Ovary (tissue), 9 donors: ENCODE measurements around the gene ADAM12. TPM values are rescaled to one million over a fixed set of nuclear protein-coding genes. Genes with fewer than 3 reads are reported as not detected.

Experiments
- DNase-seq, 5 donors: peaks; one replicate each; pipeline ENCODE4 v3.0.0-alpha.2; 2019 to 2020
- H3K27ac ChIP-seq, 2 donors: fragments of 200-600 bp; one replicate each; pipeline versions ENCODE4 v1.5.1 to v1.8.0; 2019 to 2022
- H3K27me3 ChIP-seq: fragments of 200-600 bp; one replicate; pipeline ENCODE4 v1.8.0; 2022
- H3K36me3 ChIP-seq: fragments of 200-600 bp; sonication (generic); one replicate; pipeline ENCODE4 v1.5.1; 2019
- H3K4me1 ChIP-seq: one replicate; pipeline ENCODE4 v1.8.1; 2013; ENCODE audit warnings: mild to moderate bottlenecking, moderate library complexity; ENCODE audit not compliant: insufficient read depth
- H3K4me3 ChIP-seq: fragments of 200-600 bp; sonication (generic); one replicate; pipeline ENCODE4 v1.5.1; 2017
- H3K9me3 ChIP-seq, 2 donors: fragments of 200-600 bp in 1 of 2; sonication (generic) in 1 of 2; one replicate each; pipeline versions ENCODE4 v1.5.1 to v1.8.1; 2013 to 2019; ENCODE audit warnings: mild to moderate bottlenecking in 1 of 2, moderate library complexity in 1 of 2
- EP300 ChIP-seq: sonication (generic); formaldehyde crosslinking; IDR thresholded peaks from one replicate; pipeline ENCODE4 v1.6.1; 2017; ENCODE audit warnings: antibody characterized with exemption
- POLR2A ChIP-seq: fragments of 450-650 bp; IDR thresholded peaks from one replicate; pipeline ENCODE4 v1.6.1; 2017; ENCODE audit warnings: antibody characterized with exemption, mild to moderate bottlenecking, moderate library complexity
- WGBS, 3 donors: extraction: QIAGEN DNeasy Blood & Tissue Kit in 1 of 3; methylation state at CpG; one replicate each; pipeline versions ENCODE4 v1.1.5 to v1.1.7; 2013 to 2017; 5-methylcytosine and 5-hydroxymethylcytosine counted together
- intact Hi-C, 4 donors: fragments of 100-400 bp; cut with DNase I; formaldehyde crosslinking; loops; one replicate each; pipeline versions ENCODE4 v1.11.0 to v1.15.1; 2022 to 2023
- polyA plus RNA-seq, 2 donors: library from polyadenylated mRNA; stranded (reverse); fragments of 200-250 nt in 1 of 2; fragments of 350-450 nt in 1 of 2; fragmentation: Illumina TruSeq in 1 of 2; extraction: RNeasy Lipid Tissue Mini Kit (QIAGEN cat#74804) in 1 of 2; gene quantifications; one replicate each; pipeline ENCODE4 v1.2.3, GENCODE V29; 2013 to 2014
- total RNA-seq, 7 donors: library from RNA; depleted of rRNA in 2 of 7; stranded (reverse); fragments of >200 nt in 2 of 7; fragmentation: NEBNext Ultra II Directional in 3 of 7; extraction: Animal tissue kit (Norgen Biotek cat#: 25700) in 3 of 7; gene quantifications; one replicate each; pipeline versions ENCODE4 v1.1.0 to v1.2.4, GENCODE V29; 2016 to 2023
- TF ChIP-seq, protein P1 (sequence below), 3 donors: fragments of 450-650 bp in 2 of 3; fragments of 200-600 bp in 1 of 3; IDR thresholded peaks; one replicate each; pipeline versions ENCODE4 v1.5.1 to v1.8.0; 2016 to 2022; ENCODE audit warnings: antibody characterized with exemption in 3 of 3, mild to moderate bottlenecking in 1 of 3
- donor health status: DM: no; HTN: no; CAD: no; lungs with moderate emphysema.
- donor health status: DM: no; HTN: no; CAD: no.
- donor health status: Bipolar disorder and iron deficiency.
- donor health status: DM: yes; HTN: yes; CAD: no.
- donor health status: DM: no; HTN: no; CAD: no.
- donor health status: DM: yes; HTN: yes; CAD: no.

ADAM12 gene
- total and polyA plus RNA-seq, 9 donors, result 1.8 to 27.2 (median 10.3) TPM

DNA sequence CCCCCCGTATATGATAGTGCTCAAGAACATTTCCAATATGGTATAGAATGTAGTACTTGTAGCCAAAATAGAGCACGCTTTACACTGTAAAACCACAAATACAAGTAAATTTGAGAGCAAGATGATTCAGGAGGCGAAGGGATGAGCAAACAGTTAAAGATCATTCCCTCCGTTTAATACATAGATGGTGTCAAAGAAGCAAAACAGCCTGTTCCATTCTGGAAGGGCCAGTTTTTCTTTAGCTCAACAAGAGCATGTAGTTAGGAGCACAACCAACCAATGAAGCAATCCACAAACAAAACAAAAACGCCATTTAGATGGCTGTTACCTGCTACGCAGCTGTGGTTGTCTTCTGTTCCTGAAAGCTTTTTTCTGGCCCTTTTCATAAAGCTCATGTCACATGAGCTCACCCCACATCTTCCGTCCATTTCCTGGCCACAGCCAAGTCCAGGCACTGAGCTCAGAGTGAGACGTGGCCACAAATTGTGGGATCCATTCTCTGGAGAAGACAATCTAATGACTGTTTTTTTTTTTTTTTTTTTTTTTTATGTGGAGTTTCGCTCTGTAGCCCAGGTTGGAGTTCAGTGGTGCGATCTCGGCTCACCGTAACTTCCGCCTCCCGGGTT, 306.3 kb downstream of the ADAM12 start:
- no peaks in the 10 kb centered on the region for H3K9me3 ChIP-seq
- DNase-seq, result no peak
- no peaks in the 10 kb centered on the region for H3K27me3 ChIP-seq
- H3K4me1 ChIP-seq, result peaks cover 10% of the 10 kb centered on the region
- H3K4me3 ChIP-seq, result no peak overlapping the region
- TF ChIP-seq POLR2A (no peak), EP300 (no peak)
- TF ChIP-seq, protein P1, sequence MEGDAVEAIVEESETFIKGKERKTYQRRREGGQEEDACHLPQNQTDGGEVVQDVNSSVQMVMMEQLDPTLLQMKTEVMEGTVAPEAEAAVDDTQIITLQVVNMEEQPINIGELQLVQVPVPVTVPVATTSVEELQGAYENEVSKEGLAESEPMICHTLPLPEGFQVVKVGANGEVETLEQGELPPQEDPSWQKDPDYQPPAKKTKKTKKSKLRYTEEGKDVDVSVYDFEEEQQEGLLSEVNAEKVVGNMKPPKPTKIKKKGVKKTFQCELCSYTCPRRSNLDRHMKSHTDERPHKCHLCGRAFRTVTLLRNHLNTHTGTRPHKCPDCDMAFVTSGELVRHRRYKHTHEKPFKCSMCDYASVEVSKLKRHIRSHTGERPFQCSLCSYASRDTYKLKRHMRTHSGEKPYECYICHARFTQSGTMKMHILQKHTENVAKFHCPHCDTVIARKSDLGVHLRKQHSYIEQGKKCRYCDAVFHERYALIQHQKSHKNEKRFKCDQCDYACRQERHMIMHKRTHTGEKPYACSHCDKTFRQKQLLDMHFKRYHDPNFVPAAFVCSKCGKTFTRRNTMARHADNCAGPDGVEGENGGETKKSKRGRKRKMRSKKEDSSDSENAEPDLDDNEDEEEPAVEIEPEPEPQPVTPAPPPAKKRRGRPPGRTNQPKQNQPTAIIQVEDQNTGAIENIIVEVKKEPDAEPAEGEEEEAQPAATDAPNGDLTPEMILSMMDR (IDR thresholded peaks at IDR 0.05), result no peak
- WGBS, 3 donors, result 82 to 87% (median 85%) methylated on average over 14 of the region's 14 CpGs
- H3K36me3 ChIP-seq, result no peaks in the 10 kb centered on the region
- intact Hi-C loops, result loop anchor here in 1 of 4 donors (5.0 kb wide), 1 partner anchor 1255 kb away; no protein-coding TSS in a partner anchor
- peak overlapping the region in 1 of 2 donors; percentile 72 for H3K27ac ChIP-seq

DNA sequence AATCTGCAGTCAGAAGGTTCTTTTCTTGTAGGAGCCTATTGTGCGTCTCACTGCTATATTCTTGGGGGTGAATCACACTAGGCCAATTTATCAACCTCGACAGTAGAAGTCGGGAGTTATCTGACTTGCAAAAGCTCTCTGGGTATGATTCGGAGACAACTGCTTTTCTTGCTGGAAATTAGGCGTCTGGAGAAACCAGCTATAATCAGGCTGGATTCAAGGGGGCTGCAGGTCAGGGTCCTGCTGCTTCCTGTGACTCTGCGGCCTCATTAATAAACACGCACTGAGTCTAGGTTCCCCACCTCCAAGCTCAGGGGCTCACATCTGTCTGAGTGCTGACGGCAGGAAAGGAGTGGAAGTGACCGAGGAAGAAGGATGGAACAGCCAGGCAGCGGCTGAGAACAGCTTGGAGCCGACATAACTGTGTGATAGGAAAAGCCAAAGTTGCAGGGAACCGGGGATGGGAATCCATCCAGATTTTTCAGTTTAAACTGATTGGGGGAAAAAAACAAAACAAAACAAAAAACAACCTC, 307.3 kb downstream of the ADAM12 start:
- no peaks in the 10 kb centered on the region for H3K9me3 ChIP-seq
- no peaks in the 10 kb centered on the region for H3K36me3 ChIP-seq
- intact Hi-C loops, result loop anchor here in 1 of 4 donors (5.0 kb wide), 1 partner anchor 1256 kb away; no protein-coding TSS in a partner anchor
- peak overlapping the region in 1 of 2 donors; percentile 72 for H3K27ac ChIP-seq
- 4 to 10% (median 6%) methylated on average over 12 of the region's 12 CpGs for WGBS, 3 donors
- no peaks in the 10 kb centered on the region for H3K27me3 ChIP-seq
- peak overlapping the region; percentile 13 for H3K4me3 ChIP-seq
- H3K4me1 ChIP-seq, result peaks cover 10% of the 10 kb centered on the region
- TF ChIP-seq, protein P1 (IDR thresholded peaks at IDR 0.05), result no peak
- TF ChIP-seq EP300, result no peak
- no peak for TF ChIP-seq POLR2A
- DNase-seq, result peak in 2 of 5 donors; percentile 44 to 45

DNA sequence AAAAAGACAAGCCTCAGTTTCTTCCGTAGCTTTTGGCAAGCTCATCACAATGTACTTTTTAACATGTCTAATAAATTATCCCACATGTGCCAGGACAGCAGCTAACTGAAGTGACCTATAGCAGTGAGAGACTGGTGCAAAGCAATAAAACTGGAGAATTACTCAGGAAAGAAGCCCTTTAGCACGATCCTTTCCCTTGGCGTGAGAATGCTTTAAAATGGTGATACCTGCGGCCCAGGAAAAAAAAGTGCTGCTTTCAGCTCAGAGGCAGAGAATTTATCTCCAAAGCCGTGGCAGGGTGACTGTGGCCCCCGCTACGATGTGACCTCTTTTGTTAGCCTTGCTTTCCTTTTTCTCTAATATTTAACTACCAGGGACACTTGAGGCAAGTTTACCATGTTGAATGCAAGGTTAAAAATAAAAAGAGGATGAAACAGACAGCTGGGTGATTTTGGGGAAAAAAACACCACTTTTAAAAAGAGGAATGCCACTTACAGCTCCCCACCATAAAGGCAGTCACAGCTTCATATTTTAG, 307.9 kb downstream of the ADAM12 start:
- Histone ChIP-seq H3K36me3 (no peaks in the 10 kb centered on the region), H3K27me3 (no peaks in the 10 kb centered on the region), H3K4me3 (no peak overlapping the region), H3K27ac (peak overlapping the region in 1 of 2 donors; percentile 72), H3K4me1 (peaks cover 10% of the 10 kb centered on the region), H3K9me3 (no peaks in the 10 kb centered on the region)
- no peak for DNase-seq
- TF ChIP-seq EP300 (no peak), POLR2A (no peak)
- TF ChIP-seq, protein P1 (IDR thresholded peaks at IDR 0.05), result no peak
- intact Hi-C loops, result loop anchor here in 1 of 4 donors (5.0 kb wide), 1 partner anchor 1257 kb away; no protein-coding TSS in a partner anchor
- whole genome bisulfite sequencing, 3 donors, result 78 to 88% (median 81%) methylated on average over 7 of the region's 7 CpGs

DNA sequence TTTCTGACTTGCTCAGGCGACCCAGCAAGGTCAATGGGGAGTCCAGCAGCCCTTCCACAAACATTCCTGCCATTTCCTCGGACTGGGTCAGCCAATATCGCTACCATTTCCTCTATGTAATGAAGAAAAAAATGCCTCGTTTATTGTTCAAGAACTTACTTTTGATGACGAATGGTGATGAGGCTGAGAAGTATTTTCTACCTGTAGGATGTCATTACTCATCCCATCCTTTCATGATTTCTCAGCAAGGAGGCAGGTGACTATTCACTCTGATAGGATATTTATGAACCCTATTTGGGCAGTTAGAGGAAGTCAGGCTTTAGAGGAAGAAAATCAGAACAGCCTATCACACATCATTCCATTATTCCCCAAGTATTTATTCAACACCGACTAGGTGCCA, 313.3 kb downstream of the ADAM12 start:
- 86 to 91% (median 89%) methylated on average over 6 of the region's 6 CpGs for WGBS, 3 donors
- TF ChIP-seq POLR2A, result no peak
- TF ChIP-seq EP300, result no peak
- TF ChIP-seq, protein P1 (IDR thresholded peaks at IDR 0.05), result no peak

More for the DNA sequence above, 313.3 kb downstream of the ADAM12 start:
- H3K9me3 ChIP-seq, result no peaks in the 10 kb centered on the region
- intact Hi-C loops, result no loop called here
- H3K4me3 ChIP-seq, result no peak overlapping the region
- peaks cover 3% of the 10 kb centered on the region for H3K4me1 ChIP-seq
- no peak overlapping the region for H3K27ac ChIP-seq
- H3K27me3 ChIP-seq, result no peaks in the 10 kb centered on the region
- H3K36me3 ChIP-seq, result no peaks in the 10 kb centered on the region
- no peak for DNase-seq
